ENCODE results near the gene CES2. TPM values are rescaled to one million over a fixed set of nuclear protein-coding genes. Genes with fewer than 3 reads are reported as not detected.
"Not testable (repeated sequence)": the region's sequence is repeated elsewhere in the genome, so short reads cannot be mapped to it uniquely, and the experiment has no call there.

CES2 gene
- total RNA-seq, 1 donor from 2014 or later = 26.7 TPM

- no peak overlapping the region for H3K27ac Mint-ChIP-seq (ENCODE audit: unreplicated experiment)
Observed at GRCh38 chr16:66894948-66895688, 40.2 kb upstream of the CES2 start.

GRCh38 chr16:66895689-66895979 lies 39.7 kb upstream of the CES2 start:
- no peak overlapping the region for H3K27ac Mint-ChIP-seq (ENCODE audit: unreplicated experiment)
- no peak for TF ChIP-seq CTCF (IDR thresholded peaks at IDR 0.05; ENCODE audit: unreplicated experiment)
- H3K4me1 Mint-ChIP-seq (ENCODE audit: unreplicated experiment) = no peaks in the 10 kb centered on the region
- H3K9me3 Mint-ChIP-seq (ENCODE audit: unreplicated experiment) = no peaks in the 10 kb centered on the region
- H3K4me3 Mint-ChIP-seq (ENCODE audit: unreplicated experiment) = no peak overlapping the region
- peaks cover 9% of the 10 kb centered on the region for H3K27me3 Mint-ChIP-seq (ENCODE audit: unreplicated experiment)
- peaks cover 4% of the 10 kb centered on the region for H3K36me3 Mint-ChIP-seq (ENCODE audit: low read depth, unreplicated experiment)
- DNase-seq (ENCODE audit: low spot score) = no peak

More at GRCh38 chr16:66894948-66895688, 40.2 kb upstream of the CES2 start:
- peak; percentile 66 for DNase-seq (ENCODE audit: low spot score)
- TF ChIP-seq CTCF (IDR thresholded peaks at IDR 0.05; ENCODE audit: unreplicated experiment) = peak; percentile 11
- Mint-ChIP-seq H3K27me3 (ENCODE audit: unreplicated experiment) (peaks cover 6% of the 10 kb centered on the region), H3K4me3 (ENCODE audit: unreplicated experiment) (no peak overlapping the region), H3K4me1 (ENCODE audit: unreplicated experiment) (no peaks in the 10 kb centered on the region), H3K36me3 (ENCODE audit: low read depth, unreplicated experiment) (peaks cover 4% of the 10 kb centered on the region), H3K9me3 (ENCODE audit: unreplicated experiment) (no peaks in the 10 kb centered on the region)

- H3K9me3 Mint-ChIP-seq (ENCODE audit: unreplicated experiment) = no peaks in the 10 kb centered on the region
- peaks cover 9% of the 10 kb centered on the region for H3K27me3 Mint-ChIP-seq (ENCODE audit: unreplicated experiment)
- H3K4me1 Mint-ChIP-seq (ENCODE audit: unreplicated experiment) = no peaks in the 10 kb centered on the region
- H3K36me3 Mint-ChIP-seq (ENCODE audit: low read depth, unreplicated experiment) = peaks cover 2% of the 10 kb centered on the region
- TF ChIP-seq CTCF (IDR thresholded peaks at IDR 0.05; ENCODE audit: unreplicated experiment) = no peak
- no peak overlapping the region for H3K27ac Mint-ChIP-seq (ENCODE audit: unreplicated experiment)
- no peak for DNase-seq (ENCODE audit: low spot score)
- no peak overlapping the region for H3K4me3 Mint-ChIP-seq (ENCODE audit: unreplicated experiment)
Observed at GRCh38 chr16:66895999-66896398, 39.3 kb upstream of the CES2 start.

- not testable (repeated sequence) for H3K9me3 Mint-ChIP-seq (ENCODE audit: unreplicated experiment); H3K4me1 Mint-ChIP-seq (ENCODE audit: unreplicated experiment); H3K36me3 Mint-ChIP-seq (ENCODE audit: low read depth, unreplicated experiment); DNase-seq (ENCODE audit: low spot score); H3K4me3 Mint-ChIP-seq (ENCODE audit: unreplicated experiment); H3K27ac Mint-ChIP-seq (ENCODE audit: unreplicated experiment); H3K27me3 Mint-ChIP-seq (ENCODE audit: unreplicated experiment)
Observed at GRCh38 chr16:66896682-66897081, 38.6 kb upstream of the CES2 start.

GRCh38 chr16:66898207-66898606 lies 37.1 kb upstream of the CES2 start:
- no peak for DNase-seq (ENCODE audit: low spot score)
- no peaks in the 10 kb centered on the region for H3K36me3 Mint-ChIP-seq (ENCODE audit: low read depth, unreplicated experiment)

More at GRCh38 chr16:66898207-66898606, 37.1 kb upstream of the CES2 start:
- H3K27ac Mint-ChIP-seq (ENCODE audit: unreplicated experiment) = no peak overlapping the region
- H3K27me3 Mint-ChIP-seq (ENCODE audit: unreplicated experiment) = peaks cover 8% of the 10 kb centered on the region
- no peaks in the 10 kb centered on the region for H3K4me1 Mint-ChIP-seq (ENCODE audit: unreplicated experiment)
- H3K9me3 Mint-ChIP-seq (ENCODE audit: unreplicated experiment) = no peaks in the 10 kb centered on the region
- no peak for TF ChIP-seq CTCF (IDR thresholded peaks at IDR 0.05; ENCODE audit: unreplicated experiment)
- H3K4me3 Mint-ChIP-seq (ENCODE audit: unreplicated experiment) = no peak overlapping the region

All from endothelial cell (in vitro differentiated cells).